Fibroblast of skin of left biceps (primary cell): ENCODE measurements around the gene NME4.

Source experiments
- DNase-seq, 2 experiments: peaks; one replicate each; pipeline ENCODE4 v3.0.0-alpha.2; 2013; ENCODE audit warnings: low read depth in 2 of 2

Gene NME4

GRCh38 chr16:363766-364490 lies 33.1 kb upstream of the NME4 start:
- no peak for DNase-seq

GRCh38 chr16:364595-365491 lies 32.2 kb upstream of the NME4 start:
- no peak for DNase-seq

GRCh38 chr16:366476-366875 lies 30.5 kb upstream of the NME4 start:
- DNase-seq: no peak

- DNase-seq: no peak
Observed at GRCh38 chr16:367333-367903, 29.6 kb upstream of the NME4 start.

- no peak for DNase-seq
Observed at GRCh38 chr16:368388-369158, 28.4 kb upstream of the NME4 start.

- DNase-seq: no peak
Observed at GRCh38 chr16:369275-369865, 27.6 kb upstream of the NME4 start.

- no peak for DNase-seq
Observed at GRCh38 chr16:369866-370436, 27.0 kb upstream of the NME4 start.

GRCh38 chr16:370443-370842 lies 26.6 kb upstream of the NME4 start, which contains the start of gene MRPL28:
TSS of gene MRPL28 (minus strand) at chr16:370538. CDS start at chr16:370218, 320 bp downstream.
- peak; percentile 84 to 86 for DNase-seq

GRCh38 chr16:370979-371514 lies 26.0 kb upstream of the NME4 start:
- DNase-seq: no peak

GRCh38 chr16:371515-372301 lies 25.3 kb upstream of the NME4 start:
- no peak for DNase-seq

- no peak for DNase-seq
Observed at GRCh38 chr16:372302-372983, 24.6 kb upstream of the NME4 start.

- no peak for DNase-seq
Observed at GRCh38 chr16:373020-373598, 23.9 kb upstream of the NME4 start.

GRCh38 chr16:373848-374615 lies 23.0 kb upstream of the NME4 start:
- no peak for DNase-seq

GRCh38 chr16:374616-374926 lies 22.4 kb upstream of the NME4 start:
- no peak for DNase-seq

- no peak for DNase-seq
Observed at GRCh38 chr16:375212-375611, 21.8 kb upstream of the NME4 start.

GRCh38 chr16:375927-376816 lies 20.8 kb upstream of the NME4 start:
- no peak for DNase-seq

- DNase-seq: no peak
Observed at GRCh38 chr16:376817-377418, 20.1 kb upstream of the NME4 start.
